Measurements from ENCODE around the gene ATF6B.

- TF ChIP-seq CTCF (IDR thresholded peaks at IDR 0.05; ENCODE audit: low read depth, low read length) (no peak), EZH2phosphoT487 (IDR thresholded peaks at IDR 0.05; ENCODE audit: low read depth) (no peak)
Observed at GRCh38 chr6:32097364-32097763, 30.7 kb downstream of the ATF6B start.
